Transverse colon (tissue), 4 donors: ENCODE data around the gene PRPF19.

ENCODE experiments used
- EP300 ChIP-seq: sonication (generic); formaldehyde crosslinking; IDR thresholded peaks from one replicate; pipeline ENCODE4 v1.6.1; 2017; ENCODE audit warnings: antibody characterized with exemption, low read depth
- POLR2A ChIP-seq: fragments of 450-650 bp; IDR thresholded peaks from one replicate; pipeline ENCODE4 v1.6.1; 2016; ENCODE audit warnings: antibody characterized with exemption, mild to moderate bottlenecking, moderate library complexity
- POLR2AphosphoS5 ChIP-seq, 3 donors: sonication (generic); formaldehyde crosslinking; IDR thresholded peaks; one replicate each; pipeline ENCODE4 v1.6.1; 2016; ENCODE audit warnings: antibody characterized with exemption in 3 of 3
- TF ChIP-seq, protein P1 (sequence below), 5 experiments: fragments of 200-600 bp in 3 of 5; fragments of 450-650 bp in 2 of 5; sonication (generic) in 3 of 5; IDR thresholded peaks; 1 replicate in 2 of 5; 2 replicates in 3 of 5; pipeline ENCODE4 v1.5.1; 2016 to 2017; ENCODE audit warnings: antibody characterized with exemption in 5 of 5, inconsistent platforms in 3 of 5, mild to moderate bottlenecking in 2 of 5, moderate library complexity in 1 of 5

DNA sequence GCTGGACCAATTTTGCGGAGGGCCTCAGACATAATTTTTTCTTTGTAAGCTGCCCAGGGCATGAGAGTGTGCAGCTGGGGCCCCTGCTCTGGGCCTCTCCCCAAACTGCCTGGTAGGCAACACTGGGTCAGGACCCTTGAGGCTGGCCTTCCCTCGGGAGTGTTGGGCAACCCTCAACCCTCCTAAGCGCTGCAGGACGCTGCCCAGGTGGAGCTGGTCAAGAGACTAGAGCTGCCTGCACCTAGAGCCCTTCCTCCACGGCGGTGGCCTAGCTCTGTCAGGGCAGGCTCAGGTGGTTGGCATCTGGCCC is 17.4 kb upstream of the PRPF19 start:
- TF ChIP-seq, protein P1, sequence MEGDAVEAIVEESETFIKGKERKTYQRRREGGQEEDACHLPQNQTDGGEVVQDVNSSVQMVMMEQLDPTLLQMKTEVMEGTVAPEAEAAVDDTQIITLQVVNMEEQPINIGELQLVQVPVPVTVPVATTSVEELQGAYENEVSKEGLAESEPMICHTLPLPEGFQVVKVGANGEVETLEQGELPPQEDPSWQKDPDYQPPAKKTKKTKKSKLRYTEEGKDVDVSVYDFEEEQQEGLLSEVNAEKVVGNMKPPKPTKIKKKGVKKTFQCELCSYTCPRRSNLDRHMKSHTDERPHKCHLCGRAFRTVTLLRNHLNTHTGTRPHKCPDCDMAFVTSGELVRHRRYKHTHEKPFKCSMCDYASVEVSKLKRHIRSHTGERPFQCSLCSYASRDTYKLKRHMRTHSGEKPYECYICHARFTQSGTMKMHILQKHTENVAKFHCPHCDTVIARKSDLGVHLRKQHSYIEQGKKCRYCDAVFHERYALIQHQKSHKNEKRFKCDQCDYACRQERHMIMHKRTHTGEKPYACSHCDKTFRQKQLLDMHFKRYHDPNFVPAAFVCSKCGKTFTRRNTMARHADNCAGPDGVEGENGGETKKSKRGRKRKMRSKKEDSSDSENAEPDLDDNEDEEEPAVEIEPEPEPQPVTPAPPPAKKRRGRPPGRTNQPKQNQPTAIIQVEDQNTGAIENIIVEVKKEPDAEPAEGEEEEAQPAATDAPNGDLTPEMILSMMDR (IDR thresholded peaks at IDR 0.05) = no peak
- TF ChIP-seq POLR2AphosphoS5 (IDR thresholded peaks at IDR 0.05) = no peak
- TF ChIP-seq POLR2A = no peak
- no peak for TF ChIP-seq EP300
